Liver (tissue), 9 donors: Measurements from ENCODE around the gene CFAP299. TPM values are rescaled to one million over a fixed set of nuclear protein-coding genes. Genes with fewer than 3 reads are reported as not detected.

Source experiments
- DNase-seq: peaks from one replicate; pipeline ENCODE4 v3.0.0-alpha.2; 2017; ENCODE audit warnings: low spot score
- H3K27ac ChIP-seq, 2 donors: one replicate each; pipeline ENCODE4 v1.7.0; 2013; ENCODE audit warnings: inconsistent platforms in 2 of 2, low read length in 2 of 2, control low read depth in 1 of 2, low read depth in 1 of 2, mild to moderate bottlenecking in 1 of 2
- H3K27me3 ChIP-seq, 4 donors: one replicate each; pipeline versions ENCODE4 v1.6.1 to v1.7.0; 2013; ENCODE audit warnings: low read length in 3 of 4, inconsistent platforms in 1 of 4, mild to moderate bottlenecking in 1 of 4, moderate library complexity in 1 of 4; ENCODE audit not compliant: control insufficient read depth in 4 of 4, insufficient read depth in 4 of 4
- H3K36me3 ChIP-seq, 4 donors: one replicate each; pipeline versions ENCODE4 v1.6.1 to v1.7.0; 2013; ENCODE audit warnings: low read length in 3 of 4, mild to moderate bottlenecking in 3 of 4, low read depth in 1 of 4, moderate library complexity in 1 of 4; ENCODE audit not compliant: control insufficient read depth in 4 of 4, insufficient read depth in 3 of 4
- H3K4me1 ChIP-seq, 4 donors: one replicate each; pipeline versions ENCODE4 v1.6.1 to v1.7.0; 2013; ENCODE audit warnings: low read length in 3 of 4, mild to moderate bottlenecking in 3 of 4, moderate library complexity in 1 of 4; ENCODE audit not compliant: control insufficient read depth in 4 of 4, insufficient read depth in 4 of 4
- H3K4me3 ChIP-seq, 3 donors: one replicate each; pipeline versions ENCODE4 v1.6.1 to v1.7.0; 2013; ENCODE audit warnings: low read length in 3 of 3, control low read depth in 1 of 3, low read depth in 1 of 3, mild to moderate bottlenecking in 1 of 3
- H3K9ac ChIP-seq, 2 donors: one replicate each; pipeline ENCODE4 v1.7.0; 2013; ENCODE audit warnings: low read length in 2 of 2, mild to moderate bottlenecking in 2 of 2, moderate library complexity in 2 of 2, control low read depth in 1 of 2, low read depth in 1 of 2
- H3K9me3 ChIP-seq, 4 donors: one replicate each; pipeline versions ENCODE4 v1.6.1 to v1.7.0; 2013; ENCODE audit warnings: low read length in 3 of 4; ENCODE audit not compliant: control insufficient read depth in 4 of 4
- ATF3 ChIP-seq: IDR thresholded peaks from 2 replicates; pipeline ENCODE4 v1.6.1; 2016; ENCODE audit warnings: antibody characterized with exemption
- EGR1 ChIP-seq, 2 donors: IDR thresholded peaks; 2 replicates each; pipeline ENCODE4 v1.6.1; 2016 to 2018; ENCODE audit warnings: antibody characterized with exemption in 2 of 2, low read depth in 2 of 2
- FOXA2 ChIP-seq: IDR thresholded peaks from 2 replicates; pipeline ENCODE4 v1.6.1; 2016; ENCODE audit warnings: antibody characterized with exemption
- GABPA ChIP-seq, 2 donors: IDR thresholded peaks in 1 of 2; conservative IDR thresholded peaks in 1 of 2; 2 replicates each; pipeline ENCODE4 v1.6.1; 2016; ENCODE audit warnings: antibody characterized with exemption in 2 of 2, mild to moderate bottlenecking in 1 of 2, moderate library complexity in 1 of 2
- HNF4G ChIP-seq: IDR thresholded peaks from 2 replicates; pipeline ENCODE4 v1.6.1; 2016; ENCODE audit warnings: antibody characterized with exemption
- JUND ChIP-seq, 2 donors: IDR thresholded peaks; 2 replicates each; pipeline ENCODE4 v1.6.1; 2016; ENCODE audit warnings: antibody characterized with exemption in 2 of 2
- NR2F2 ChIP-seq: IDR thresholded peaks from 2 replicates; pipeline ENCODE4 v1.6.1; 2016; ENCODE audit warnings: antibody characterized with exemption
- SP1 ChIP-seq: IDR thresholded peaks from 2 replicates; pipeline ENCODE4 v1.6.1; 2018; ENCODE audit warnings: antibody characterized with exemption, mild to moderate bottlenecking
- TAF1 ChIP-seq: conservative IDR thresholded peaks from 2 replicates; pipeline ENCODE4 v1.6.1; 2016; ENCODE audit warnings: antibody characterized with exemption, mild to moderate bottlenecking
- WGBS: extraction: QIAGEN DNeasy Blood & Tissue Kit; methylation state at CpG from one replicate; pipeline ENCODE4 v1.1.7; 2013; 5-methylcytosine and 5-hydroxymethylcytosine counted together
- polyA plus RNA-seq, 2 donors: library from polyadenylated mRNA; stranded (reverse) in 1 of 2; unstranded in 1 of 2; fragments of 200-250 nt in 1 of 2; fragments of >200 nt in 1 of 2; fragmentation: Nextera tagmentation in 1 of 2; extraction: Ambion mirVana in 1 of 2; gene quantifications; one replicate each; pipeline versions ENCODE4 v1.2.1 to v1.2.3, GENCODE V29; 2013 to 2015
- total RNA-seq, 2 donors: library from RNA; depleted of rRNA; stranded (reverse); fragments of >200 nt; gene quantifications; one replicate each; pipeline ENCODE4 v1.2.3, GENCODE V29; 2014
- TF ChIP-seq, protein P1 (sequence below): fragments of 150-350 bp; IDR thresholded peaks from 2 replicates; pipeline ENCODE4 v1.5.1; 2017; ENCODE audit warnings: improper control_type of control experiment, low read depth, low read length; ENCODE audit not compliant: missing input control
- TF ChIP-seq, protein P2 (sequence below): IDR thresholded peaks from 2 replicates; pipeline ENCODE4 v1.6.1; 2016; ENCODE audit warnings: antibody characterized with exemption
- TF ChIP-seq, protein P3 (sequence below): IDR thresholded peaks from 2 replicates; pipeline ENCODE4 v1.6.1; 2016; ENCODE audit warnings: antibody characterized with exemption
- TF ChIP-seq, protein P4 (sequence below): IDR thresholded peaks from 2 replicates; pipeline ENCODE4 v1.6.1; 2016; ENCODE audit warnings: antibody characterized with exemption, mild to moderate bottlenecking
- donor health status: healthy.
- donor health status: healthy.
- donor health status: healthy.
- donor health status: healthy.
- donor health status: healthy.

Gene CFAP299
- total and polyA plus RNA-seq, 4 donors: not detected

- Histone ChIP-seq H3K36me3 (no peaks in the 10 kb centered on the region), H3K9ac (no peak overlapping the region), H3K4me1 (no peaks in the 10 kb centered on the region), H3K9me3 (no peaks in the 10 kb centered on the region), H3K4me3 (no peak overlapping the region), H3K27me3 (no peaks in the 10 kb centered on the region), H3K27ac (no peak overlapping the region)
- TF ChIP-seq NR2F2 (no peak), GABPA (IDR thresholded peaks at IDR 0.05 in 1 of 2, conservative IDR thresholded peaks at IDR 0.05 in 1 of 2) (no peak), ATF3 (no peak)
- TF ChIP-seq, protein P1, sequence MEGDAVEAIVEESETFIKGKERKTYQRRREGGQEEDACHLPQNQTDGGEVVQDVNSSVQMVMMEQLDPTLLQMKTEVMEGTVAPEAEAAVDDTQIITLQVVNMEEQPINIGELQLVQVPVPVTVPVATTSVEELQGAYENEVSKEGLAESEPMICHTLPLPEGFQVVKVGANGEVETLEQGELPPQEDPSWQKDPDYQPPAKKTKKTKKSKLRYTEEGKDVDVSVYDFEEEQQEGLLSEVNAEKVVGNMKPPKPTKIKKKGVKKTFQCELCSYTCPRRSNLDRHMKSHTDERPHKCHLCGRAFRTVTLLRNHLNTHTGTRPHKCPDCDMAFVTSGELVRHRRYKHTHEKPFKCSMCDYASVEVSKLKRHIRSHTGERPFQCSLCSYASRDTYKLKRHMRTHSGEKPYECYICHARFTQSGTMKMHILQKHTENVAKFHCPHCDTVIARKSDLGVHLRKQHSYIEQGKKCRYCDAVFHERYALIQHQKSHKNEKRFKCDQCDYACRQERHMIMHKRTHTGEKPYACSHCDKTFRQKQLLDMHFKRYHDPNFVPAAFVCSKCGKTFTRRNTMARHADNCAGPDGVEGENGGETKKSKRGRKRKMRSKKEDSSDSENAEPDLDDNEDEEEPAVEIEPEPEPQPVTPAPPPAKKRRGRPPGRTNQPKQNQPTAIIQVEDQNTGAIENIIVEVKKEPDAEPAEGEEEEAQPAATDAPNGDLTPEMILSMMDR: no peak
- TF ChIP-seq, protein P2, sequence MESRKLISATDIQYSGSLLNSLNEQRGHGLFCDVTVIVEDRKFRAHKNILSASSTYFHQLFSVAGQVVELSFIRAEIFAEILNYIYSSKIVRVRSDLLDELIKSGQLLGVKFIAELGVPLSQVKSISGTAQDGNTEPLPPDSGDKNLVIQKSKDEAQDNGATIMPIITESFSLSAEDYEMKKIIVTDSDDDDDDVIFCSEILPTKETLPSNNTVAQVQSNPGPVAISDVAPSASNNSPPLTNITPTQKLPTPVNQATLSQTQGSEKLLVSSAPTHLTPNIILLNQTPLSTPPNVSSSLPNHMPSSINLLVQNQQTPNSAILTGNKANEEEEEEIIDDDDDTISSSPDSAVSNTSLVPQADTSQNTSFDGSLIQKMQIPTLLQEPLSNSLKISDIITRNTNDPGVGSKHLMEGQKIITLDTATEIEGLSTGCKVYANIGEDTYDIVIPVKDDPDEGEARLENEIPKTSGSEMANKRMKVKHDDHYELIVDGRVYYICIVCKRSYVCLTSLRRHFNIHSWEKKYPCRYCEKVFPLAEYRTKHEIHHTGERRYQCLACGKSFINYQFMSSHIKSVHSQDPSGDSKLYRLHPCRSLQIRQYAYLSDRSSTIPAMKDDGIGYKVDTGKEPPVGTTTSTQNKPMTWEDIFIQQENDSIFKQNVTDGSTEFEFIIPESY: no peak
- DNase-seq: no peak
- WGBS: 77% methylated on average over 3 of the region's 3 CpGs
Measured at GRCh38 chr4:80927420-80927819, 591.9 kb downstream of the CFAP299 start.

- TF ChIP-seq GABPA (IDR thresholded peaks at IDR 0.05 in 1 of 2, conservative IDR thresholded peaks at IDR 0.05 in 1 of 2): no peak
- TF ChIP-seq NR2F2: no peak
- TF ChIP-seq JUND (IDR thresholded peaks at IDR 0.05): no peak
- TF ChIP-seq EGR1 (IDR thresholded peaks at IDR 0.05; ENCODE audit: low read depth in 2 of 2): no peak
- no peak for TF ChIP-seq ATF3
- TF ChIP-seq, protein P2: no peak
- TF ChIP-seq, protein P3, sequence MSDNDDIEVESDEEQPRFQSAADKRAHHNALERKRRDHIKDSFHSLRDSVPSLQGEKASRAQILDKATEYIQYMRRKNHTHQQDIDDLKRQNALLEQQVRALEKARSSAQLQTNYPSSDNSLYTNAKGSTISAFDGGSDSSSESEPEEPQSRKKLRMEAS: no peak
- TF ChIP-seq, protein P4, sequence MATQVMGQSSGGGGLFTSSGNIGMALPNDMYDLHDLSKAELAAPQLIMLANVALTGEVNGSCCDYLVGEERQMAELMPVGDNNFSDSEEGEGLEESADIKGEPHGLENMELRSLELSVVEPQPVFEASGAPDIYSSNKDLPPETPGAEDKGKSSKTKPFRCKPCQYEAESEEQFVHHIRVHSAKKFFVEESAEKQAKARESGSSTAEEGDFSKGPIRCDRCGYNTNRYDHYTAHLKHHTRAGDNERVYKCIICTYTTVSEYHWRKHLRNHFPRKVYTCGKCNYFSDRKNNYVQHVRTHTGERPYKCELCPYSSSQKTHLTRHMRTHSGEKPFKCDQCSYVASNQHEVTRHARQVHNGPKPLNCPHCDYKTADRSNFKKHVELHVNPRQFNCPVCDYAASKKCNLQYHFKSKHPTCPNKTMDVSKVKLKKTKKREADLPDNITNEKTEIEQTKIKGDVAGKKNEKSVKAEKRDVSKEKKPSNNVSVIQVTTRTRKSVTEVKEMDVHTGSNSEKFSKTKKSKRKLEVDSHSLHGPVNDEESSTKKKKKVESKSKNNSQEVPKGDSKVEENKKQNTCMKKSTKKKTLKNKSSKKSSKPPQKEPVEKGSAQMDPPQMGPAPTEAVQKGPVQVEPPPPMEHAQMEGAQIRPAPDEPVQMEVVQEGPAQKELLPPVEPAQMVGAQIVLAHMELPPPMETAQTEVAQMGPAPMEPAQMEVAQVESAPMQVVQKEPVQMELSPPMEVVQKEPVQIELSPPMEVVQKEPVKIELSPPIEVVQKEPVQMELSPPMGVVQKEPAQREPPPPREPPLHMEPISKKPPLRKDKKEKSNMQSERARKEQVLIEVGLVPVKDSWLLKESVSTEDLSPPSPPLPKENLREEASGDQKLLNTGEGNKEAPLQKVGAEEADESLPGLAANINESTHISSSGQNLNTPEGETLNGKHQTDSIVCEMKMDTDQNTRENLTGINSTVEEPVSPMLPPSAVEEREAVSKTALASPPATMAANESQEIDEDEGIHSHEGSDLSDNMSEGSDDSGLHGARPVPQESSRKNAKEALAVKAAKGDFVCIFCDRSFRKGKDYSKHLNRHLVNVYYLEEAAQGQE: no peak
- TF ChIP-seq HNF4G: no peak
- no peak for TF ChIP-seq SP1
- TF ChIP-seq TAF1: no peak
- TF ChIP-seq FOXA2: no peak
- no peaks in the 10 kb centered on the region for H3K36me3 ChIP-seq
- no peak overlapping the region for H3K9ac ChIP-seq
- H3K4me1 ChIP-seq: no peaks in the 10 kb centered on the region
- H3K9me3 ChIP-seq: no peaks in the 10 kb centered on the region
- no peak for DNase-seq
- no peaks in the 10 kb centered on the region for H3K27me3 ChIP-seq
- H3K4me3 ChIP-seq: no peak overlapping the region
- H3K27ac ChIP-seq: no peak overlapping the region
- 74% methylated on average over 4 of the region's 4 CpGs for WGBS
Measured at GRCh38 chr4:80931631-80932081, 596.1 kb downstream of the CFAP299 start.
